Panc1 (cell line): Measurements from ENCODE around the gene BCR. TPM values are rescaled to one million over a fixed set of nuclear protein-coding genes. Genes with fewer than 3 reads are reported as not detected.
A peak's percentile ranks its signal among the peaks of the same experiment; 100 is the strongest.

Experiments used
- ATAC-seq: fragments of 200-7000 bp; cut with Tn5 transposase; 2 replicates; pipeline ENCODE4 v1.9.1; 2020; ENCODE audit warnings: mild to moderate bottlenecking, moderate library complexity
- Bru-seq: library from RNA; stranded (reverse); fragments of 400-500 nt; gene quantifications from one replicate; lab custom pipeline; 2021; lab: Mats Ljungman, UMichigan
- BruChase-seq, 2 experiments: library from RNA; stranded (reverse); fragments of 400-500 nt; gene quantifications; one replicate each; lab custom pipeline; 2021; lab: Mats Ljungman, UMichigan
- BruUV-seq: library from RNA; stranded (reverse); fragments of 400-500 nt; replicated peaks from 2 replicates; lab custom pipeline; 2021; lab: Mats Ljungman, UMichigan
- CTCF ChIA-PET: fragments of 300-600 bp; sonication (Branson Sonifier 250); formaldehyde crosslinking; loops from one replicate; lab custom pipeline; 2022; ENCODE audit warnings: antibody characterized with exemption; lab: Charles Lee
- POLR2A ChIA-PET: fragments of 300-600 bp; sonication (Branson Sonifier 250); formaldehyde crosslinking; loops from one replicate; lab custom pipeline; 2022; ENCODE audit warnings: antibody characterized with exemption; lab: Charles Lee
- DNase-seq: peaks from one replicate; pipeline ENCODE4 v3.0.0-alpha.2; 2010; ENCODE audit warnings: low read depth, low spot score
- H3K27ac ChIP-seq: 2 replicates; pipeline ENCODE4 v1.5.1; 2011; ENCODE audit warnings: mild to moderate bottlenecking, low read length, inconsistent platforms
- H3K27me3 ChIP-seq: fragments of 200-500 bp; sonication (Bioruptor generic); 2 replicates; pipeline ENCODE4 v1.6.0; 2014; ENCODE audit warnings: low read length, inconsistent platforms; ENCODE audit not compliant: control insufficient read depth, insufficient read depth
- H3K36me3 ChIP-seq: fragments of 200-500 bp; sonication (Bioruptor generic); 2 replicates; pipeline ENCODE4 v1.5.1; 2014; ENCODE audit warnings: inconsistent platforms, mild to moderate bottlenecking, low read length, moderate library complexity; ENCODE audit not compliant: control insufficient read depth, insufficient read depth
- H3K4me1 ChIP-seq: 2 replicates; pipeline ENCODE4 v1.5.1; 2011; ENCODE audit warnings: inconsistent platforms, mild to moderate bottlenecking, low read length, moderate library complexity; ENCODE audit not compliant: control insufficient read depth, insufficient read depth
- H3K4me3 ChIP-seq, 2 experiments: 2 replicates each; pipeline ENCODE4 v1.5.1; 2011 to 2012; ENCODE audit warnings: low read depth in 2 of 2, low read length in 2 of 2, mild to moderate bottlenecking in 2 of 2, inconsistent platforms in 1 of 2, moderate library complexity in 1 of 2
- H3K9me3 ChIP-seq: fragments of 200-500 bp; sonication (Bioruptor generic); 2 replicates; pipeline ENCODE4 v1.5.1; 2014; ENCODE audit warnings: low read depth, mild to moderate bottlenecking, inconsistent platforms, low read length, moderate library complexity; ENCODE audit not compliant: control insufficient read depth, insufficient read depth
- POLR2AphosphoS5 ChIP-seq: IDR thresholded peaks from 2 replicates; pipeline ENCODE4 v1.6.1; 2012; ENCODE audit warnings: mild to moderate bottlenecking, low read depth, low read length, moderate library complexity
- SIN3A ChIP-seq: IDR thresholded peaks from 2 replicates; pipeline ENCODE4 v1.6.1; 2012; ENCODE audit warnings: low read depth, mild to moderate bottlenecking, low read length, moderate library complexity, borderline replicate concordance; ENCODE audit not compliant: insufficient read depth
- TCF7L2 ChIP-seq: IDR thresholded peaks from 2 replicates; pipeline ENCODE4 v1.6.1; 2011; ENCODE audit warnings: mild to moderate bottlenecking, low read depth, low read length, inconsistent platforms
- in situ Hi-C: cut with HindIII; loops from 2 replicates; pipeline ENCODE4 v1.10.0; 2016; ENCODE audit warnings: low sequenced_read_pairs, low pct_unique_long_range_greater_than_20kb
- intact Hi-C: fragments of 100-400 bp; cut with micrococcal nuclease; formaldehyde crosslinking; loops from one replicate; pipeline ENCODE4 v1.10.0; 2022; ENCODE audit not compliant: unreplicated experiment
- long read RNA-seq: library from polyadenylated mRNA; unstranded; transcript quantifications from one replicate; pipeline ENCODE4 v2.0.0, GENCODE V29; 2021; ENCODE audit not compliant: unreplicated experiment
- polyA plus RNA-seq: library from polyadenylated mRNA; unstranded; fragments of >200 nt; gene quantifications from one replicate; pipeline ENCODE4 v1.2.1, GENCODE V29; 2012; ENCODE audit warnings: missing spikeins; ENCODE audit not compliant: insufficient read length
- total RNA-seq: library from RNA; stranded (reverse); gene quantifications from one replicate; pipeline ENCODE4 v1.2.1, GENCODE V29; 2021; ENCODE audit not compliant: unreplicated experiment
- TF ChIP-seq, protein P1 (sequence below), 2 experiments: IDR thresholded peaks; 2 replicates each; pipeline ENCODE4 v1.6.1; 2011 to 2012; ENCODE audit warnings: low read depth in 2 of 2, control low read depth in 1 of 2, low read length in 1 of 2, mild to moderate bottlenecking in 1 of 2, moderate library complexity in 1 of 2; ENCODE audit not compliant: insufficient read depth in 1 of 2
- TF ChIP-seq, protein P2 (sequence below): fragments of 450-650 bp; IDR thresholded peaks from 2 replicates; pipeline ENCODE4 v1.5.1; 2017; ENCODE audit warnings: mild to moderate bottlenecking

Gene BCR
- total RNA-seq: 32.1 TPM
- 52.2 TPM for polyA plus RNA-seq
- Bru-seq, nascent RNA: percentile 60 among the genes with signal in this experiment
- percentile 58 among the genes with signal in this experiment for BruChase-seq, experiment 1, labeled RNA remaining after a 2-hour chase
- percentile 64 among the genes with signal in this experiment for BruChase-seq, experiment 2, labeled RNA remaining after a 6-hour chase
- long read RNA-seq, full-length matches to known transcripts: 42 of 83 reads
- long read RNA-seq, partial matches to known transcripts: 27 of 83 reads
- long read RNA-seq, other reads (novel, unspliced or antisense): 14 of 83 reads

DNA sequence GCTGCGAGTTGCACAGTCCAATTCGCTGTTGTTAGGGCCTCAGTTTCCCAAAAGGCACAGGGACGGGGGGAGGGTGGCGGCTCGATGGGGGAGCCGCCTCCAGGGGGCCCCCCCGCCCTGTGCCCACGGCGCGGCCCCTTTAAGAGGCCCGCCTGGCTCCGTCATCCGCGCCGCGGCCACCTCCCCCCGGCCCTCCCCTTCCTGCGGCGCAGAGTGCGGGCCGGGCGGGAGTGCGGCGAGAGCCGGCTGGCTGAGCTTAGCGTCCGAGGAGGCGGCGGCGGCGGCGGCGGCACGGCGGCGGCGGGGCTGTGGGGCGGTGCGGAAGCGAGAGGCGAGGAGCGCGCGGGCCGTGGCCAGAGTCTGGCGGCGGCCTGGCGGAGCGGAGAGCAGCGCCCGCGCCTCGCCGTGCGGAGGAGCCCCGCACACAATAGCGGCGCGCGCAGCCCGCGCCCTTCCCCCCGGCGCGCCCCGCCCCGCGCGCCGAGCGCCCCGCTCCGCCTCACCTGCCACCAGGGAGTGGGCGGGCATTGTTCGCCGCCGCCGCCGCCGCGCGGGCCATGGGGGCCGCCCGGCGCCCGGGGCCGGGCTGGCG lies at the start of gene BCR:
Gene BCR, plus strand, starts transcription at position 209 of the 592 bp plus-strand sequence. CDS start 452 bp downstream, outside the sequence.
- no peaks in the 10 kb centered on the region for H3K27me3 ChIP-seq
- POLR2A ChIA-PET: no interaction called here
- ATAC-seq: peak; percentile 90
- no peaks in the 10 kb centered on the region; the same call in 1 of the 2 replicates for H3K36me3 ChIP-seq
- H3K4me1 ChIP-seq: peaks cover 18% of the 10 kb centered on the region
- H3K9me3 ChIP-seq: no peaks in the 10 kb centered on the region
- BruUV-seq: no TSS peak
- DNase-seq: no peak
- CTCF ChIA-PET: interaction anchor here (0.6 to 1.0 kb wide), 2 partner anchors 23 to 101 kb away, joined by 4 to 5 read pairs; no protein-coding TSS in a partner anchor
- peak within 1 kb of the TSS; percentile 52 to 66 for H3K4me3 ChIP-seq
- no peak for TF ChIP-seq SIN3A
- no peak for TF ChIP-seq TCF7L2
- no peak; the same call in 1 of the 2 replicates for TF ChIP-seq POLR2AphosphoS5
- TF ChIP-seq, protein P1, sequence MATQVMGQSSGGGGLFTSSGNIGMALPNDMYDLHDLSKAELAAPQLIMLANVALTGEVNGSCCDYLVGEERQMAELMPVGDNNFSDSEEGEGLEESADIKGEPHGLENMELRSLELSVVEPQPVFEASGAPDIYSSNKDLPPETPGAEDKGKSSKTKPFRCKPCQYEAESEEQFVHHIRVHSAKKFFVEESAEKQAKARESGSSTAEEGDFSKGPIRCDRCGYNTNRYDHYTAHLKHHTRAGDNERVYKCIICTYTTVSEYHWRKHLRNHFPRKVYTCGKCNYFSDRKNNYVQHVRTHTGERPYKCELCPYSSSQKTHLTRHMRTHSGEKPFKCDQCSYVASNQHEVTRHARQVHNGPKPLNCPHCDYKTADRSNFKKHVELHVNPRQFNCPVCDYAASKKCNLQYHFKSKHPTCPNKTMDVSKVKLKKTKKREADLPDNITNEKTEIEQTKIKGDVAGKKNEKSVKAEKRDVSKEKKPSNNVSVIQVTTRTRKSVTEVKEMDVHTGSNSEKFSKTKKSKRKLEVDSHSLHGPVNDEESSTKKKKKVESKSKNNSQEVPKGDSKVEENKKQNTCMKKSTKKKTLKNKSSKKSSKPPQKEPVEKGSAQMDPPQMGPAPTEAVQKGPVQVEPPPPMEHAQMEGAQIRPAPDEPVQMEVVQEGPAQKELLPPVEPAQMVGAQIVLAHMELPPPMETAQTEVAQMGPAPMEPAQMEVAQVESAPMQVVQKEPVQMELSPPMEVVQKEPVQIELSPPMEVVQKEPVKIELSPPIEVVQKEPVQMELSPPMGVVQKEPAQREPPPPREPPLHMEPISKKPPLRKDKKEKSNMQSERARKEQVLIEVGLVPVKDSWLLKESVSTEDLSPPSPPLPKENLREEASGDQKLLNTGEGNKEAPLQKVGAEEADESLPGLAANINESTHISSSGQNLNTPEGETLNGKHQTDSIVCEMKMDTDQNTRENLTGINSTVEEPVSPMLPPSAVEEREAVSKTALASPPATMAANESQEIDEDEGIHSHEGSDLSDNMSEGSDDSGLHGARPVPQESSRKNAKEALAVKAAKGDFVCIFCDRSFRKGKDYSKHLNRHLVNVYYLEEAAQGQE (IDR thresholded peaks at IDR 0.05; ENCODE audit: insufficient read depth in 1 of 2, low read depth in 2 of 2, low read length in 1 of 2): no peak
- intact Hi-C loops (loop anchor here (10.0 kb wide), 1 partner anchor 64 kb away; no protein-coding TSS in a partner anchor), in situ Hi-C loops (no loop called here)
- peak within 1 kb of the TSS; percentile 74 for H3K27ac ChIP-seq

DNA sequence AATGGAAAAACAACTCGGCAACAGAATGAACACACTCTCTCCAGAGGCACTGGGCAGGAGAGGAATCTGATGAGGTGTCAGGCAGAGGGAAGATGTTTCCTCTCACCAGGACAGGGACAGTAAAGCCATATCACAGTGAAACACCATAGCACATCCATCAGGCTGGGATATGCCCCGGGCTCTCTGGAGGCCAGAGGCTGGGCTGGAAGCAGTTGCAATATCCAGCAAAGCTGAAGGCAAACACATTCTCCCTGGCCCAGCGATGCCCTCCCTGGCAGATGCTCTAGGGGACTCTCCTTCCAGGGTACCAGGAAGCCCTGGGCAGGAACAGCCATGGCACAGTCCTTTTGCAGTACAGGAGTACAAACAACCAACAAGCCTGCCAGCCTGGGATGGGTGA lies 49.6 kb upstream of the BCR start:
- TF ChIP-seq, protein P1 (IDR thresholded peaks at IDR 0.05; ENCODE audit: insufficient read depth in 1 of 2, low read depth in 2 of 2, low read length in 1 of 2): no peak
- TF ChIP-seq TCF7L2: no peak
- TF ChIP-seq, protein P2, sequence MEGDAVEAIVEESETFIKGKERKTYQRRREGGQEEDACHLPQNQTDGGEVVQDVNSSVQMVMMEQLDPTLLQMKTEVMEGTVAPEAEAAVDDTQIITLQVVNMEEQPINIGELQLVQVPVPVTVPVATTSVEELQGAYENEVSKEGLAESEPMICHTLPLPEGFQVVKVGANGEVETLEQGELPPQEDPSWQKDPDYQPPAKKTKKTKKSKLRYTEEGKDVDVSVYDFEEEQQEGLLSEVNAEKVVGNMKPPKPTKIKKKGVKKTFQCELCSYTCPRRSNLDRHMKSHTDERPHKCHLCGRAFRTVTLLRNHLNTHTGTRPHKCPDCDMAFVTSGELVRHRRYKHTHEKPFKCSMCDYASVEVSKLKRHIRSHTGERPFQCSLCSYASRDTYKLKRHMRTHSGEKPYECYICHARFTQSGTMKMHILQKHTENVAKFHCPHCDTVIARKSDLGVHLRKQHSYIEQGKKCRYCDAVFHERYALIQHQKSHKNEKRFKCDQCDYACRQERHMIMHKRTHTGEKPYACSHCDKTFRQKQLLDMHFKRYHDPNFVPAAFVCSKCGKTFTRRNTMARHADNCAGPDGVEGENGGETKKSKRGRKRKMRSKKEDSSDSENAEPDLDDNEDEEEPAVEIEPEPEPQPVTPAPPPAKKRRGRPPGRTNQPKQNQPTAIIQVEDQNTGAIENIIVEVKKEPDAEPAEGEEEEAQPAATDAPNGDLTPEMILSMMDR: no peak
- no peak for TF ChIP-seq POLR2AphosphoS5
- Histone ChIP-seq H3K9me3 (no peaks in the 10 kb centered on the region), H3K4me1 (no peaks in the 10 kb centered on the region), H3K4me3 (no peak overlapping the region), H3K36me3 (no peaks in the 10 kb centered on the region), H3K27me3 (no peaks in the 10 kb centered on the region), H3K27ac (no peak overlapping the region)
- ATAC-seq (no peak), DNase-seq (no peak)
- CTCF ChIA-PET: interaction anchor here (0.7 kb wide), 1 partner anchor 160 kb away, joined by 4 read pairs; no protein-coding TSS in a partner anchor
- intact Hi-C loops (no loop called here), in situ Hi-C loops (no loop called here)
- POLR2A ChIA-PET: no interaction called here
- BruUV-seq: no TSS peak
